ENCODE results near the gene NATD1.

GRCh38 chr17:21252289-21252795 is 868 bp downstream of the NATD1 start:
- TF ChIP-seq EZH2 (IDR thresholded peaks at IDR 0.05) (no peak), POLR2AphosphoS5 (IDR thresholded peaks at IDR 0.05; ENCODE audit: borderline replicate concordance, low read depth, low read length) (no peak), FOXP2 (optimal IDR thresholded peaks at IDR 0.05; ENCODE audit: control extremely low read depth, extremely low read length, insufficient read depth) (no peak)

All from SK-N-MC (cell line).